GM18507 (cell line): Measurements from ENCODE around the gene MIPOL1.
"Not testable (repeated sequence)": the region's sequence is repeated elsewhere in the genome, so short reads cannot be mapped to it uniquely, and the experiment has no call there.

Experiments used
- DNase-seq: peaks from one replicate; pipeline ENCODE4 v3.0.0; 2011; ENCODE audit warnings: low read depth; ENCODE audit not compliant: insufficient read length; ENCODE audit errors: extremely low spot score
- FAIRE-seq: peaks from 2 replicates; lab custom pipeline; 2011; peaks lifted over from hg19 to GRCh38; lab: Jason Lieb, UNC

Gene MIPOL1

DNA sequence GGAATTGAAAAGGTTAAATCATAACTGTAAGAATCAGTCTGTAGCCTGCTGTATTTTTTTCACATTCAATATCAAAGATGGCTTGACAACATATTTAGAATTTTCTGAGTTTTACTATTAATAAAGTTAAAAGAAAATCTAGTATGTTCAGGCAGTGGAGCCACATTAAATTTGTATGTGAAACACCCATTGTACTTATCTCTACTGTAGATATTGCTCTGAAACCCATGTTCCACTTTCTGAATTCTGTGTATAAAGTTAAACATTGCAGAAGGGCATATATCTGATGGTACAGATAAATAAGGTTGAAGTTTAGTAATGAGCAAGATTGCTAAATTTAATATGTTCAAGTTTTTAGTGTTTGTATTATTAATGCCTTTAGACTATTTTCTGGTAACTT, 224.6 kb downstream of the MIPOL1 start:
- FAIRE-seq (no peak), DNase-seq (no peak)

DNA sequence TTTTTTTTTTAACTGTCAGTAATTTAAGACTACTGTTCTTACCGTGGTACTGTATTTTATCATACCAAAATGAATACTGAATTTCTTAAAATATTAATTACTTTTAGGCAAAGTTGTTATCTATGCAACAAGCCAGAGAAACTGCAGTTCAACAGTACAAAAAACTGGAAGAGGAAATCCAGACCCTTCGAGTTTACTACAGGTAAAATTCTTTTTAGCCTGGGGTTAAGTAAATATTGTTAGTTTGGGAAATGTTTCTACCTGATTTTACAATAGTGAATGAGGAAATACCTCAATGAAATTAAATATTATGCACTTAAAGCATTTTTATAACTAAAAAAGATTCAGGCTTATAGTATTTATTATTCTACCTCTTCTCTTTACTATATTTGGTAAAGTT, 225.0 kb downstream of the MIPOL1 start:
- DNase-seq (no peak), FAIRE-seq (no peak)

DNA sequence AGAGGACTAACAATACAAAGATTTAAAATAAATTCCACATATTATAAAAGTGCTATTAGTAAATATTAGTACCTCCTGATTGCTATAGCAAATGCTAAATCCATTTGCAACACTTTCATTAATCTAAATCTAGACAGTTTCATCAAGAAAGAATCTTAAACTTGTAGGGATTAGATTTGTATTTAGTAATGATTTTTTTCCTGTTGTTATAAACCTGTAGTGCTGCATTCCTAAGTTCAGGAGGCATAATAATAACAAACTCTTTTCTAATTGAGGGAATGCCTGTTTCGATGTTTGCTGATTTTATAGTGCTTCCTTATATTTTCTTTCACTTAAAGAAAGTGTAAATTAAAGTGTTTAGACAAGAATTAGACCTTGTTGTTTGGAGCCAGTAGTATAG, 231.2 kb downstream of the MIPOL1 start:
- no peak for DNase-seq
- FAIRE-seq, result no peak

DNA sequence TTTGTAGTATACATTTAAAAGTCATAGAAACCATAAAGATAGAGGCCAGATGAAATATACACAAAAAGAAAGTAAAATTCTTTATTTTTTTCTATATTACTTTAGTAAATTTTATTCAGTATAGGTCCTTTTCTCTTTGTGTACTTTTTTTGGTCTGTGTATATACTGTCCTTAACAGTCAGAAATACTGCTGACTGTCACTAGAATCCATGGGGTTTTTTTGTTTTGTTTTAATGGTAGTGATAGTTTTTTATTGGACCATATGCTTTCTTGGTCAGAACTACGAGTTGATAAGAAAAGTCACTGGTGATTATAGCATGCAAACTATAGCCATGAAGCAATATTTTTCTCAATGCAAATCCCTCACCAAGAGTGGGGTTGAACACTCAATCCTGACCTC, 231.9 kb downstream of the MIPOL1 start:
- FAIRE-seq (no peak), DNase-seq (no peak)

DNA sequence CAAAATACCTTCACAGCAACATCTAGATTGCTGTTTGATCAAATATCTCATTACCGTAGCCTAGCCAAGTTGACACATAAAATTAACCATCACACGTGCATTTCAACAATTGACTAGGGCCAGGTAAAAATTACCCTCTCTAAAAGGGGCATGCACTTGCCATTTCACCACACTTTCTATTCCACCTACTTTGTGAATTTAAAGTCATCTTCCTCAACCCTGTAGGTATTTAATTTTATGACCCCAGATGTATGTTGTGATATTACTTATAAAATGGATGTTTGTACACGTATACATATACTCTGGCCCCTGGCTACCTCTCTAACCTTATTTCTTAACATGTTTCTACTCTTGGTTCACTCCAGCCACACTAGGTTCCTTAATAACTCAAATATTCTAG, 237.1 kb downstream of the MIPOL1 start:
- FAIRE-seq (no peak), DNase-seq (no peak)

DNA sequence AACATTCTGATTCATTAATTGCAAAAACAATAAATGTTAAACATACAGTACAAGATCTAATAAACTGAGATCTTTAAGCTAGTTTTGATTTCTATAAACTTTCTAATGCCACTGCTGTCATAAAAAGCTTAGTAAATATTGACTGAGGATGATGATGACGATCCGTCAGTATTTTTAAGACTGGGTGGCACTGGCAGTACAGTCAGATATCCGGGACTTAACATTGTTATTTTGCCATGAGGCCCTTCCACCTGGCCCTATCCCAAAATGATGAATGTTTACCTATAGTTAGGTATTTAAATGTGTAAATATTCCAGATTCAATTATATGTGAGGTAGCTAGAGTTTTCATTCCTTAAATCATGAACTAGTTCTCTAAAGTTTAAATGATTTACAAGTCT, 238.8 kb downstream of the MIPOL1 start:
- DNase-seq (no peak), FAIRE-seq (no peak)

DNA sequence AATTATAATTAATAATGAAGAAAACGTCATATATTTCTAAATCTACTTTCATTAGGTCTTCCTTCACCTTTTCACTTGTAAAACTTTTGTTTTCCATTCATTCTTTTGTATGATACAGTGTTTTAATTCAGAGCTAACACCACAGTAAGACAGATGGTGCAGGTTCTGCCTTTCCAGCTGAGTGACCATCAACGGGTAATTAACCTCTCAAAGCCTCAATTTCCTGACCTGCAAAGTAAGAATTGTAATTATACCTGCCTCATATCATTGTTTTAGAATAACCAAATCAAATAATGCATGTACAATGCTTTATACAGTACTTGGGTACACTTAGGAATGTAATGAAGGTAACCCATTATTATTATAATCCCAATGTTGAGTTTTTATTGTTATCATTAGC, 239.8 kb downstream of the MIPOL1 start:
- DNase-seq (no peak), FAIRE-seq (no peak)

DNA sequence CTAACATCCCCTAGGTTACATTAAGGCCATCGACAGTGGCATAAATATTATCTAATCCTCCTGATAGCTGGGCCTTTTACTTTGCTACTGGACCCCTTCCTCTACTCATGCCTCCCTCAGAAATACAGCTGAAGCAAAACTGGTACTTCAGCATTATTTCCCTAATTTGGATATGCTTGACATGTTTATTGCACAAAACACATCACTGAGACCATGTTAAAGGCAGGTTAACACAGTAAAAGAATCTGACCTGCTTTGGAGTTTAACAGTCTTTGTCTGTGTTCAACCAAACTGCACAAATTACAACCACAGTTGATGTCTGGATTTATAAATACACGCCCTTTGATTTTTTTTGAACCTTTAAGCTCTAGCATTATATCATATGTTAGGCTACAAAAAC, 240.7 kb downstream of the MIPOL1 start:
- DNase-seq, result no peak
- no peak for FAIRE-seq

DNA sequence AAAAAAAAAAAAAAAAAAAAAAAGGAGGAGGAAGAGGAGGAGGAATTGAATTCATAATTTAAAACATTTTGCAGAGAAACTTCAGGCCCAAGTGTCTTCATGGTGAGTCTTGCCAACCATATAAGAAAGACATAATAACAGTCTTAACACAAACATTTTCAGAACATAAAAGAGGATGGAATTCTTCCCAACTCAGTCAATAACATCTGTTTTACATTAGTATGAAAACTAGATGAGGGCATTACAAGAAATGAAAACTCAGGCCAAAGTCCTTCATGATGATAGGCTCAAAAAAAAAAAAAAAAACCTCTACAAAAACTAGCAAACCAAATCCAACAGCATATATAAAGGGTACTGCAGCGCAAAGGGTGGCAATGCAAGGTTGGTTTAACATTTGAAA, 245.7 kb downstream of the MIPOL1 start:
- no peak for FAIRE-seq
- no peak for DNase-seq

DNA sequence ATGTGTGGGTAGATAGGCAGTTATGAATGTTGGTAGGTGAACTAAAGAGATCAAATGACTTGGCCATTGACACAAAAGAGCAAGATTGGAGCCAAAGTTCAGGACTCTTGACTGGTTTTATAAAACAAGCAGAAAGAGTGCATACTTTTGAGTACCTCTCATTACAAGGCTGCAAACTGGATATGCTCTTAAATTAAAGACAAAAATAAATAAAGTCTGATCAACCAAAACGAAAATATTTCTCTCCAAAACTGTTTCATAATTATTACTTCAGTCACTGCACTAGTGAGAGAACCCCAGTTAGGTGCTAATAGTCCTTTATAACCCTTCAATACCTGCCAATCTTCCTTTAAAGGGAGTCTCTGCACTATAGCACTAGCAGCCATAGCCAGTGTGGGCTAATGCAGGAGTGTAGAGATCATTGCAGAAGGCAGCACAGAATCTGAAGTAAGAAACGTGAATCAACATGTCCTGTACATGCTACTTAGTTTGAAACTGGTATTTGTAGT, 250.2 kb downstream of the MIPOL1 start:
- DNase-seq (no peak), FAIRE-seq (no peak)

DNA sequence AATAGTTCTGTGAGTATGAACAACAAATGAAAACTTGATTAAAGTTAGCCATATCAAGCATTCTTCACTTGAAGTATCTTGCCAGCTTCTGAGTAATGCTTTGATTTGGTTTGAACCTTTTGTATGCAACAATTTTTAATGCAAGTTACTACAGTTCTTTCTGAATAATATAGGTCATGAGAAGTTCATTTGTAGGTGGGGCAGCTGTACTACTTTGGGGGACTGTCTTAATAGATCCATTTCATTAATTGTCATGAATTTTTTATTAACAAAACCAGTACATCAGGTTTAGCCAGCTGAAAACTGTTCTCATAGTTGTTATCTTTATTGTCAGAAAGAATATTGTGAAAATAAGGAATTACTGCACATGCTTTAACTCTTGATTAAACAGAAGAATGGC, 254.6 kb downstream of the MIPOL1 start:
- FAIRE-seq, result no peak
- no peak for DNase-seq

DNA sequence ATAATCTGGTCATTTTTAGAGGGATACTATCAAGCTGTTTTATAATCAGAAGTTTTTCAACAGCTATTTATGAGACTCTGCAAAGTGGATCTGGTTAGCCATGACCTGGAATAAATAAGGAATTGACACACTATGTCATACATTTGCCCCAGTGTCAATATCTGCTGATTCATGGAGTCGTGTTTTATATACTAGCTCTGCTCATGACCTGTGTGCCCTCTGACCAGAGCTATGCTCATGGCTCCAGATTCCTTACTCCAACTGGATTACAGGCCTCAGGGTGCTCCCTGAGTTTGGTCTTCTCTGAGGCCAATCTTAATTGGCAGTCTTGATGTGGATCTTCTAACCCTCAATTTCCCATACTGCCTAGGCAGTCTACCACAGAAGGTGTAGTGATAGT, 256.2 kb downstream of the MIPOL1 start:
- DNase-seq (no peak), FAIRE-seq (no peak)

DNA sequence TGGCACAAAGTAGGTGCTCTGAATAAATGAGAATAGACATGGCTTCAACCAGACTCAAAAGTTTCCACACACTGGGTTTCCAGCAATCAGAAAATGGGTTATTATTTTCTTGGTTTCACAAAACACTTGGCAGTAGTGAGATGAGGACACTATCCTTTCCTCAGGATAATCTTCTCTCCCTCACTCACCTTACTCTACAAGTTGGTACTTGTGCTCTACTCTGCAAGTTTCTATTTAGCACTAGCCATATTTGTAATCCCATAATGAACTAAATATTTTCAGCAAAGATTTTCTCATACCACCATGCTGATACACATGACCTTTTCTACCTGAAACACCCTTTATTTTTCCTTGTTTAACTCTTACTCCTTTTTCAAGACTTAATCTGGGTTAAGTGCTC, 259.6 kb downstream of the MIPOL1 start:
- no peak for DNase-seq
- no peak for FAIRE-seq

DNA sequence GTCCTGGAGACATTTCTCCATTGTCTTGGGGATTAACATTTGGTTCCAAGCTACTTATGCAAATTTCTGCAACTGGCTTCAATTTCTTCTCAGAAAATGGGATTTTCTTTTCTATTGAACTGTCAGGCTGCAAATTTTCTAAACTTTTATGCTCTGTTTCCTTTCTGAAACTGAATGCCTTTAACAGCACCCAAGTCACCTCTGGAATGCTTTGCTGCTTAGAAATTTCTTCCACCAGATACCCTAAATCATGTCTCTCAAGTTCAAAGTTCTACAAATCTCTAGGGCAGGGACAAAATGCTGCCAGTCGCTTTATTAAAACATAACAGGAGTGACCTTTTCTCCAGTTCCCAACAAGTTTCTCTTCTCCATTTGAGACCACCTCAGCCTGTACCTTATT, 264.7 kb downstream of the MIPOL1 start:
- DNase-seq, FAIRE-seq: not testable (repeated sequence)

DNA sequence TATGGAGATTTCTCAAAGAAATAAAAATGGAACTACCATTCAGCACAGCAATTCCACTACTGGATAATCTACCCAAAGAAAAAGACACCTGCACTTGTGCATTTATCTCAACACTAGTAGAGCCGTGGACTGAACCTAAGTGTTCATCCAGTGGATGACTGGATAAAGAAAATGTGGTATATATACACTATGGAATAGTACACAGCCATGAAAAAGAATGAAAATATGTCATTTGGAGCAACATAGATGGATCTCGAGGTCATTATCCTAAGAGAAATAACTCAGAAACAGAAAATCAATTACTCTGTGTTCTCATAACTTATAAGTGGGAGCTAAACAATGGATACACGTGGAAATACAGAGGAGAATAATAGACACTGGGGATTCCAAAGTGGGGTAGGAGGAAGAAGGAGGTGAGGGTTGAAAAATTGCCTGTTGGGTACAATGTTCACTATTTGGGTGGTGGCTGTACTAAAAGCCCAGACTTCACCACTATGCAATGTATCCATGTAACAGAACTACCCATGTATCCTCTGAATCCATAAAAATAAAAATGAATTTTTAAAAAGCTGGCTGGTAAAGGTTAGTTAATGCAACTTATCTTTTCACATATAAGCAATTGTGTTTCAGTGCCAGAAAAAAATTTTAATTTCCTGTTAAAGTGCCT, 266.6 kb downstream of the MIPOL1 start:
- DNase-seq (no peak), FAIRE-seq (no peak)

DNA sequence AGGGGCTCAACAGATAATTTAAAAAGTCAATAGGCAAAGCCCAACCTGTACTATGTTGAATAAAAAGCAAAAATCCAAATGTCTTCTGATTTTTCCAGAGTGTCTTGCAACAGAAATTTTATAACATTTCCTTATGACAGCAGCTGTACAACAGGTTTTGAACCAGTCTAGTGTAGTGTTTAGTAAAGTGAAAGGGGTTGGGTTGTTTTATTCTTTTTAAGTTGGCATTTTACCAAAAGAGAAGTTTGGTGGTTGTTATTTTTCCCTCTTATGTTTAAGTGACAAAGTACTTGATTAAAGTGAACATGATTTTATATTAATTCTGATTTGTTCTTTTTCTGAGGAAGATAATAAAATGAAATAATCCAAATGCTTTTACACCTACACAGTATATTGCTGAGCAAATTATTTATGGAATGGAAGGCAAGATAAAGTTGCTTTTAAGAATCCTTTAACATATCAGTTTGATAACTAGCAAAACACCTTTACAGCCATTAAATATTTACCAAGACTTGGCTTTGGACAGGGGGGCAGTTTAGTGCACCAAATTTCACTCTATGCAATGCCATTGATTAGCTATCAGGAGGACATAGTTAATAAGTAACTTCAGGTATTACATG, 268.4 kb downstream of the MIPOL1 start:
- DNase-seq (no peak), FAIRE-seq (no peak)

DNA sequence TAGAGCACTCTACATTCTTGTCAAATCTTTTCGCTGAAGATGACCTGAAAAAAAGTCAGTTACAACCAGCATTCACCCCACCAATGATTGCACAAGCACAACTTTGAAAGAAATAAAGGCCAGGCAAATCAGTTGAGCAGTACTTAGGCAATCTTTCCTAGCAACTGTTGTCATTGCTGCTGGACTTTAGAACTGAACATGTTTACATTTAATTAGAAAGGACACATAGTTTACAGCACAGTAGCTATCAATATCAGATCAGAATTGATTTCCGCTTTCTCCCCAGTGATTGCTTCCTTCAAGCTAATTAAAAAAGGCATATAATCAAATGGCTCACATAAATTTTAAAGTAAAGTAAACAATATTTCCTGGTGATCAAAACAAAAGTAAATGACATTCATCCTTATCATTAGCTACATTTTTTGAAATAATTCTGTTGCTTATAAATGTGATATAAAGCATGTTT, 268.9 kb downstream of the MIPOL1 start:
- no peak for FAIRE-seq
- DNase-seq, result no peak

DNA sequence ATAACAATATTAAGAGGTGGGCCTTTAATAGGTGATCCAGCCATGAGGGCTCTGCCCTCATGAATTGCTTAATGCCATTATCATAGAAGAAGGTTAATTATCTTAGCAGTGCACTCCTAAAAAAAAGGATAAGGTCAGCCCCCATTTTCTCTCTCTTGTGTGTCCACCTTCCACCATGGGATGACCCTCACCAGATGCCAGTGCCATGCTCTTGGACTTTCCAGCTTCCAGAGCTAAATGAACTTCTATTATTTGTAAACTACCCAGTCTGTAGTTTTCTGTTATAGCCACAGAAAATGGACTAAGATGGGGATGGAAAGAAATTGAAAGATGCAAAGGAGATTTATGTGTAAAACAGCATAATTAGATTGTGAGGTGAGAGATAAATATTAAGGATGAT, 271.9 kb downstream of the MIPOL1 start:
- DNase-seq (no peak), FAIRE-seq (no peak)

DNA sequence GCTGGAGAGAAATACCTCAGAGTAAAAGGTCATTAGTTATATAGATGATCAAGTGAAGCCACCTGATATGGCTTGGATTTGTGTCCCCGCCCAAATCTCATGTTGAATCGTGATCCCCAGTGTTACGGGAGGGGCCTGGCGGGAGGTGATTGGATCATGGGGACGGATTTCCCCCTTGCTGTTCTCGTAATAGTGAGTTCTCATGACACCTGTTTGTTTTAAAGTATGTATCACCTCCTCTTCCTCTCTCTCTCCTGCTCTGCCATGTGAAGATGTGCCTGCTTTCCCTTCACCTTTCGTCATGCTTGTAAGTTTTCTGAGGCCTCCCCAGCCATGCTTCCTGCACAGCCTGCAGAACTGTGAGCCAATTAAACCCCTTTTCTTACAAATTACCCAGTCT, 272.5 kb downstream of the MIPOL1 start:
- DNase-seq (no peak), FAIRE-seq (no peak)

DNA sequence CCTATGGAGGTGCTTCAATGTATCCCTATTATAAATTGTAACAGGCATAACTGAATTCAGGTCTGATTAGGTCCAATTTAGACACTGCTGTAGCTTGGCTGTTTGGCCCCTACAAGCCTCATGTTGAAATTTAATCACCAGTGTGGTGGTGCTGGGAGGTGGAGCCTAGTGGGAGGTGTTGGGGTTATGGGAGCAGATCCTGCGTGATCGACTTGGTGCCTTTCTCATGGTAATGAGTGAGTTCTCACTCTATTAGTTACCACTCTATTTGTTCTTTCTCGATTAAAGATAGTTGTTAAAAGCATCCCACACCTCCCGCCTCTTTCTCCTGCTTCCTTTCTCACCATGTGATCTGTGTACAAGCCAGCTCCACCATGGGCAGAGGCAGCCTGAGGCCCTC, 275.2 kb downstream of the MIPOL1 start:
- FAIRE-seq, result no peak
- no peak for DNase-seq

DNA sequence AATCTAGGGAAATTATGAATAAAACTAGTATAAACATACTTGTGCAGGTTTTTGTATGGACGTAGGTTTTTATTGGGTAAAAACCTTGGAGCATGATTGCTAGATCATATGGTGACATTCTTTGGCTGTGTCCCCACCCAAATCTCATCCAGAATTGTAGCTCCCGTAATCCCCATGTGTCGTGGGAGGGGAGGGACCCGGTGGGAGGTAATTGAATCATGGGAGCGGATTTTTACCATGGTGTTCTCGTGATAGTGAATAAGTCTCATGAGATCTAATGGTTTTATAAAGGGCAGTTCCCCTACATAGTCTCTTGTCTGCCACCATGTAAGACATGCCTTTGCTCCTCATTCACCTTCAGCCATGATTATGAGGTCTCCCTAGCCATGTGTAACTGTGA, 276.5 kb downstream of the MIPOL1 start:
- no peak for FAIRE-seq
- DNase-seq, result no peak
